NCI-H2196 (cell line): Measurements from ENCODE around the gene UNKL.

Experiments used
- DNase-seq: peaks from one replicate; lab custom pipeline; 2025; ENCODE audit not compliant: unreplicated experiment; lab: John Stamatoyannopoulos, UW

The UNKL gene

GRCh38 chr16:1432388-1433262, 18.1 kb upstream of the UNKL start:
- no peak for DNase-seq

- no peak for DNase-seq
Observed at GRCh38 chr16:1431497-1432270, 17.2 kb upstream of the UNKL start.

- no peak for DNase-seq
Observed at GRCh38 chr16:1430759-1431496, 16.4 kb upstream of the UNKL start, which contains the start of gene PERCC1. Gene PERCC1, plus strand, starts transcription at chr16:1431078. Its CDS starts 1,516 bp downstream, at chr16:1432594.

GRCh38 chr16:1430214-1430758, 15.8 kb upstream of the UNKL start:
- DNase-seq, result no peak

- DNase-seq, result no peak
Observed at GRCh38 chr16:1429631-1430030, 15.1 kb upstream of the UNKL start.

- DNase-seq, result no peak
Observed at GRCh38 chr16:1429012-1429411, 14.5 kb upstream of the UNKL start.

- DNase-seq, result no peak
Observed at GRCh38 chr16:1428511-1428910, 14.0 kb upstream of the UNKL start.

GRCh38 chr16:1427473-1428461, 13.3 kb upstream of the UNKL start:
- no peak for DNase-seq

GRCh38 chr16:1426734-1427471, 12.4 kb upstream of the UNKL start:
- no peak for DNase-seq

GRCh38 chr16:1425616-1426370, 11.3 kb upstream of the UNKL start:
- no peak for DNase-seq

- no peak for DNase-seq
Observed at GRCh38 chr16:1424028-1424427, 9.5 kb upstream of the UNKL start.

GRCh38 chr16:1422076-1422475, 7.6 kb upstream of the UNKL start:
- no peak for DNase-seq

GRCh38 chr16:1420111-1420539, 5.6 kb upstream of the UNKL start:
- DNase-seq, result no peak

GRCh38 chr16:1416521-1416941, 2.0 kb upstream of the UNKL start:
- DNase-seq, result no peak

- DNase-seq, result peak; percentile 69
Observed at GRCh38 chr16:1413684-1414531, 596 bp downstream of the UNKL start.

GRCh38 chr16:1412847-1413246, 1.7 kb downstream of the UNKL start:
- no peak for DNase-seq

- DNase-seq, result peak; percentile 88
Observed at GRCh38 chr16:1408171-1408837, 6.2 kb downstream of the UNKL start.
